DOHH2 (cell line): ENCODE data around the gene NPAS3.

Experiments used
- EZH2phosphoT487 ChIP-seq: fragments of 200-600 bp; sonication (generic); IDR thresholded peaks from 2 replicates; pipeline ENCODE4 v1.6.1; 2017; ENCODE audit warnings: borderline replicate concordance, mild to moderate bottlenecking, antibody characterized with exemption, low read length, moderate library complexity, mixed read lengths
- TF ChIP-seq, protein P1 (sequence below): fragments of 200-600 bp; sonication (generic); IDR thresholded peaks from one replicate; pipeline ENCODE4 v1.5.1; 2014; ENCODE audit warnings: antibody characterized with exemption, mild to moderate bottlenecking, low read depth, low read length; ENCODE audit not compliant: poor library complexity, severe bottlenecking

DNA sequence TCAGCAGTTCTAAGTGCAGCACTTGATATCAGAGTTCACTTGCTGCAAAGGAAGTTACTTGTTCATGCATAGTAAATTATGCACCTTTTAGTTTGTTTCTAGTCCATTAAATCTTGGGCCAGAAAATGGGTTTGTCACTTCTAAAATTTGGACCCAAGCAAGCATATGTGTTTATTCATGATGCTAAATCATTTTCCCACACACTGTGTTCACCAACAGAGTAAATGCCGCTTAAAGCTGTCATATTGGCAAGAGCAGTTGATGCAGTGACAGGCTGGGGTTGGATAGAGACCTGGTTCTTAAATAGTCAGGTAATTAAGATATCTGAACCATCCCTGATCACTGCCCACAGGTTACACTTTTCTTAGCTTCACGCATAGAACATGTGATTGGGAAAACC, 602.5 kb downstream of the NPAS3 start:
- no peak for TF ChIP-seq EZH2phosphoT487
- TF ChIP-seq, protein P1, sequence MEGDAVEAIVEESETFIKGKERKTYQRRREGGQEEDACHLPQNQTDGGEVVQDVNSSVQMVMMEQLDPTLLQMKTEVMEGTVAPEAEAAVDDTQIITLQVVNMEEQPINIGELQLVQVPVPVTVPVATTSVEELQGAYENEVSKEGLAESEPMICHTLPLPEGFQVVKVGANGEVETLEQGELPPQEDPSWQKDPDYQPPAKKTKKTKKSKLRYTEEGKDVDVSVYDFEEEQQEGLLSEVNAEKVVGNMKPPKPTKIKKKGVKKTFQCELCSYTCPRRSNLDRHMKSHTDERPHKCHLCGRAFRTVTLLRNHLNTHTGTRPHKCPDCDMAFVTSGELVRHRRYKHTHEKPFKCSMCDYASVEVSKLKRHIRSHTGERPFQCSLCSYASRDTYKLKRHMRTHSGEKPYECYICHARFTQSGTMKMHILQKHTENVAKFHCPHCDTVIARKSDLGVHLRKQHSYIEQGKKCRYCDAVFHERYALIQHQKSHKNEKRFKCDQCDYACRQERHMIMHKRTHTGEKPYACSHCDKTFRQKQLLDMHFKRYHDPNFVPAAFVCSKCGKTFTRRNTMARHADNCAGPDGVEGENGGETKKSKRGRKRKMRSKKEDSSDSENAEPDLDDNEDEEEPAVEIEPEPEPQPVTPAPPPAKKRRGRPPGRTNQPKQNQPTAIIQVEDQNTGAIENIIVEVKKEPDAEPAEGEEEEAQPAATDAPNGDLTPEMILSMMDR = no peak
